Neural progenitor cell (in vitro differentiated cells): ENCODE measurements around the gene ADCY7. TPM values are rescaled to one million over a fixed set of nuclear protein-coding genes. Genes with fewer than 3 reads are reported as not detected.

ENCODE experiments used
- DNase-seq: peaks from one replicate; pipeline ENCODE4 v3.0.0-alpha.2; 2016; ENCODE audit warnings: low spot score
- H2AFZ ChIP-seq: fragments of 200-600 bp; sonication (generic); replicated peaks from 2 replicates; pipeline ENCODE4 v1.6.1; 2016; ENCODE audit warnings: antibody characterized with exemption
- H3F3A ChIP-seq: fragments of 200-600 bp; sonication (generic); 2 replicates; pipeline ENCODE4 v1.6.1; 2016; ENCODE audit warnings: antibody characterized with exemption, low read depth
- H3K27ac ChIP-seq: fragments of 200-600 bp; sonication (generic); 2 replicates; pipeline ENCODE4 v1.5.1; 2016; ENCODE audit warnings: mild to moderate bottlenecking
- H3K27me3 ChIP-seq: fragments of 200-600 bp; sonication (generic); 2 replicates; pipeline ENCODE4 v1.6.1; 2016; ENCODE audit warnings: mild to moderate bottlenecking, moderate library complexity
- H3K36me3 ChIP-seq: fragments of 200-600 bp; sonication (generic); 2 replicates; pipeline ENCODE4 v1.5.1; 2016
- H3K4me1 ChIP-seq: fragments of 200-600 bp; sonication (generic); 2 replicates; pipeline ENCODE4 v1.6.1; 2016; ENCODE audit warnings: mixed run types
- H3K4me2 ChIP-seq: fragments of 200-600 bp; sonication (generic); 2 replicates; pipeline ENCODE4 v1.6.1; 2016
- H3K4me3 ChIP-seq: fragments of 200-600 bp; sonication (generic); 2 replicates; pipeline ENCODE4 v1.5.1; 2016
- H3K79me2 ChIP-seq: fragments of 200-600 bp; sonication (generic); 2 replicates; pipeline ENCODE4 v1.6.1; 2016; ENCODE audit warnings: low read depth
- H3K9ac ChIP-seq: fragments of 200-600 bp; sonication (generic); 2 replicates; pipeline ENCODE4 v1.6.1; 2016
- H3K9me3 ChIP-seq: fragments of 200-600 bp; sonication (generic); 2 replicates; pipeline ENCODE4 v1.5.1; 2016; ENCODE audit warnings: low read depth
- H4K20me1 ChIP-seq: fragments of 200-600 bp; sonication (generic); 2 replicates; pipeline ENCODE4 v1.6.1; 2016; ENCODE audit warnings: low read depth
- H3K27ac Mint-ChIP-seq: 3 replicates; pipeline ENCODE4 v1.8.0; 2021; ENCODE audit warnings: mixed read lengths
- H3K27me3 Mint-ChIP-seq: 2 replicates; pipeline ENCODE4 v1.8.0; 2022; ENCODE audit warnings: low read depth, mild to moderate bottlenecking, inconsistent platforms, moderate library complexity, mixed read lengths; ENCODE audit not compliant: insufficient read depth
- H3K36me3 Mint-ChIP-seq: 3 replicates; pipeline ENCODE4 v1.8.0; 2021; ENCODE audit warnings: mixed read lengths
- H3K4me1 Mint-ChIP-seq: 3 replicates; pipeline ENCODE4 v1.8.0; 2021; ENCODE audit warnings: mixed read lengths
- H3K4me3 Mint-ChIP-seq: 3 replicates; pipeline ENCODE4 v1.8.0; 2021; ENCODE audit warnings: mild to moderate bottlenecking, moderate library complexity, mixed read lengths
- H3K9me3 Mint-ChIP-seq: 3 replicates; pipeline ENCODE4 v1.8.0; 2020; ENCODE audit warnings: mixed read lengths
- EZH2 ChIP-seq: fragments of 200-600 bp; sonication (generic); IDR thresholded peaks from 2 replicates; pipeline ENCODE4 v1.6.1; 2017; ENCODE audit warnings: antibody characterized with exemption, mild to moderate bottlenecking, moderate library complexity
- EZH2phosphoT487 ChIP-seq: fragments of 200-600 bp; sonication (generic); IDR thresholded peaks from 2 replicates; pipeline ENCODE4 v1.6.1; 2017; ENCODE audit warnings: antibody characterized with exemption
- total RNA-seq: library from RNA; depleted of rRNA; stranded (reverse); fragments of >200 nt; gene quantifications from 2 replicates; pipeline ENCODE4 v1.2.3, GENCODE V29; 2015; ENCODE audit warnings: low replicate concordance
- TF ChIP-seq, protein P1 (sequence below): fragments of 200-600 bp; sonication (generic); IDR thresholded peaks from 2 replicates; pipeline ENCODE4 v1.5.1; 2017; ENCODE audit warnings: antibody characterized with exemption, mild to moderate bottlenecking

ADCY7 gene
- total RNA-seq, 1 donor from 2014 or later, result 2.5 TPM

DNA sequence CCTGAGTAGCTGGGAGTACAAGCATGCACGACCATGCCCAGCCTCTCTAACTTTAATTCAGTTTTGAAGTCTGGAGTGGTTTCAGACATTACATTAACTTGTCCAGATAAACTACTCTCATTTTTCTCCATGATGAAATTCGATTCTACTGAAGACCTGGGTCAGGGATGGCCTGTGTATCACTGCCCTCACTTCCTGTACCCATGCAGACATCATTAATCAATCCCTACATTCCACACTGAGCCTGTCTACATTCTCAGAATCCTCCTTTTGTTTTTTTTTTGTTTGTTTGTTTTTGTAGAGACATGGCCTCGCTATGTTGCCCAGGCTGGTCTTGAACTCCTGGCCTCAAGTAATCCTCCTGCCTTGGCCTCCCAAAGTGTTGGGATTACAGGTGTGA lies 22.6 kb downstream of the ADCY7 start:
- Histone ChIP-seq H4K20me1 (no peaks in the 10 kb centered on the region), H3K4me1 (no peaks in the 10 kb centered on the region), H3K36me3 (no peaks in the 10 kb centered on the region), H3K4me3 (no peak overlapping the region), H3K9me3 (no peaks in the 10 kb centered on the region), H2AFZ (no peak overlapping the region), H3K27me3 (no peaks in the 10 kb centered on the region), H3K27ac (no peak overlapping the region), H3K4me2 (no peak overlapping the region), H3F3A (no peaks in the 10 kb centered on the region), H3K79me2 (no peaks in the 10 kb centered on the region), H3K9ac (no peak overlapping the region)
- H3K4me3 Mint-ChIP-seq, result no peak overlapping the region
- H3K27ac Mint-ChIP-seq, result peak overlapping the region; percentile 60
- no peak for DNase-seq
- H3K4me1 Mint-ChIP-seq, result peaks cover under 1% of the 10 kb centered on the region
- peaks cover 8% of the 10 kb centered on the region for H3K27me3 Mint-ChIP-seq
- H3K36me3 Mint-ChIP-seq, result no peaks in the 10 kb centered on the region
- peaks cover 7% of the 10 kb centered on the region for H3K9me3 Mint-ChIP-seq
- TF ChIP-seq, protein P1, sequence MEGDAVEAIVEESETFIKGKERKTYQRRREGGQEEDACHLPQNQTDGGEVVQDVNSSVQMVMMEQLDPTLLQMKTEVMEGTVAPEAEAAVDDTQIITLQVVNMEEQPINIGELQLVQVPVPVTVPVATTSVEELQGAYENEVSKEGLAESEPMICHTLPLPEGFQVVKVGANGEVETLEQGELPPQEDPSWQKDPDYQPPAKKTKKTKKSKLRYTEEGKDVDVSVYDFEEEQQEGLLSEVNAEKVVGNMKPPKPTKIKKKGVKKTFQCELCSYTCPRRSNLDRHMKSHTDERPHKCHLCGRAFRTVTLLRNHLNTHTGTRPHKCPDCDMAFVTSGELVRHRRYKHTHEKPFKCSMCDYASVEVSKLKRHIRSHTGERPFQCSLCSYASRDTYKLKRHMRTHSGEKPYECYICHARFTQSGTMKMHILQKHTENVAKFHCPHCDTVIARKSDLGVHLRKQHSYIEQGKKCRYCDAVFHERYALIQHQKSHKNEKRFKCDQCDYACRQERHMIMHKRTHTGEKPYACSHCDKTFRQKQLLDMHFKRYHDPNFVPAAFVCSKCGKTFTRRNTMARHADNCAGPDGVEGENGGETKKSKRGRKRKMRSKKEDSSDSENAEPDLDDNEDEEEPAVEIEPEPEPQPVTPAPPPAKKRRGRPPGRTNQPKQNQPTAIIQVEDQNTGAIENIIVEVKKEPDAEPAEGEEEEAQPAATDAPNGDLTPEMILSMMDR, result no peak
- TF ChIP-seq EZH2phosphoT487 (no peak), EZH2 (no peak)

DNA sequence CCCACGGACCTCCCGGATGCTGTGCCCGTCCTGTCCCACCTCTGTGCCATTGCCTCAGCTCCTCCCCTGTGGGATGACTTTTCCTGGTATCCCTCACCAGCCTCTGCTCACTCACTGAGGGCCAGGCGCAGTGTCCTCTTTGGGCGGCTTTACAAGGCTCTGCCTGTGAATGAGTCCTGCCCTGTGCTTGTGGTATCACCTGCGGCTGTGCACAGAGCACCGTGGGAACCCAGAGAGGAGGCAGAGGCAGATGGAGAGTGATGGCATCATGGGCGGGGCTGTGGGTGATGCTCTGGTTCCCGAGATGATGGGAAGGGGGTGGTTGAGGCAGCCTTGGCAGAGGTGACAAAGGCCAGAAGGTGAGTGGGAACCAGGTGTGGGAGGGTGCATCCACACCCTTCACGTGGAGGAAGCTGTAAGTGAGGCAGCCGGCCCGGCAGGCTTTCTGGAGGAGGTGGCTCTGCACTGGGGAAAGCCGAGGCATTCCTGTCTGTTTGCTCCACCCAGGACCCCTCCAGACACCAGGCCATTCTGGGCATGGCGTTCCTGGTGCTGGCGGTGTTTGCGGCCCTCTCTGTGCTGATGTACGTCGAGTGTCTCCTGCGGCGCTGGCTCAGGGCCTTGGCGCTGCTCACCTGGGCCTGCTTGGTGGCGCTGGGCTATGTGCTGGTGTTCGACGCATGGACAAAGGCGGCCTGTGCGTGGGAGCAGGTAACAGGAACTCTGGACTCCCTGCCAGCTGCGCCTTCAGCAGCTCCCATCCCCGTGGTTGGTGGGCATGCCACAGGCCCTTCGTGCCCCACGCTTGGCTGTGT lies 23.8 kb downstream of the ADCY7 start:
- Histone ChIP-seq H3K27me3 (no peaks in the 10 kb centered on the region), H3K9ac (no peak overlapping the region), H3F3A (no peaks in the 10 kb centered on the region), H3K27ac (no peak overlapping the region), H4K20me1 (no peaks in the 10 kb centered on the region), H3K4me2 (no peak overlapping the region), H3K9me3 (no peaks in the 10 kb centered on the region), H3K4me1 (no peaks in the 10 kb centered on the region), H3K4me3 (no peak overlapping the region), H3K79me2 (no peaks in the 10 kb centered on the region), H3K36me3 (no peaks in the 10 kb centered on the region), H2AFZ (no peak overlapping the region)
- H3K36me3 Mint-ChIP-seq, result no peaks in the 10 kb centered on the region
- H3K4me1 Mint-ChIP-seq, result peaks cover 4% of the 10 kb centered on the region
- TF ChIP-seq EZH2 (no peak), EZH2phosphoT487 (no peak)
- TF ChIP-seq, protein P1, result no peak
- H3K27ac Mint-ChIP-seq, result peak overlapping the region; percentile 81
- H3K9me3 Mint-ChIP-seq, result peaks cover 7% of the 10 kb centered on the region
- H3K27me3 Mint-ChIP-seq, result peaks cover 8% of the 10 kb centered on the region
- no peak for DNase-seq
- H3K4me3 Mint-ChIP-seq, result no peak overlapping the region

DNA sequence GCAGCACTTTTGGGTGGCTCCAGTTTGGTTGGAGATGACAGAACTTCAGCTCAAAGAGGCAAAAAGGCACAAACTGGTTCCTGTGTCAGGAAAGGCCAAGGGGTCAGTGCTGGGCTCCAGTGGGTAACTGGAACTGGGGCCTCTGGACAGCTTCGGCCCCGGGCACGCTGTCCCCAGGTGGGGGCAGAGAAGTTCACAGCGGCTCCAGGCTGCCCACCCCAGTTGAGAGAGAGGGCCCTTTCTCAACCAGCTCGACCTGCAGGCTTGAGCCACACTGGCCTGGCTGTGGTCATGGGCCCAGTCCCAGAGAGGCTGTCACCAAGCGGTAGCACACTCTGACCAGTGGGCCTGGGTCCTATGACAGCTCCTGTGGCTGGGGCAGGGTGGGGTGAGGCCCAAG lies 24.5 kb downstream of the ADCY7 start:
- no peaks in the 10 kb centered on the region for H3F3A ChIP-seq
- peaks cover 5% of the 10 kb centered on the region for H3K27me3 Mint-ChIP-seq

More for the DNA sequence above, 24.5 kb downstream of the ADCY7 start:
- H3K27ac ChIP-seq, result no peak overlapping the region
- H3K4me2 ChIP-seq, result no peak overlapping the region
- no peaks in the 10 kb centered on the region for H3K36me3 ChIP-seq
- Mint-ChIP-seq H3K4me1 (peaks cover 4% of the 10 kb centered on the region), H3K36me3 (no peaks in the 10 kb centered on the region), H3K4me3 (no peak overlapping the region), H3K27ac (peak overlapping the region; percentile 81), H3K9me3 (peaks cover 4% of the 10 kb centered on the region)
- TF ChIP-seq EZH2, result no peak
- no peak for TF ChIP-seq EZH2phosphoT487
- TF ChIP-seq, protein P1, result no peak
- DNase-seq, result no peak
- H4K20me1 ChIP-seq, result no peaks in the 10 kb centered on the region
- no peaks in the 10 kb centered on the region for H3K79me2 ChIP-seq
- H3K4me1 ChIP-seq, result no peaks in the 10 kb centered on the region
- no peak overlapping the region for H3K9ac ChIP-seq
- no peaks in the 10 kb centered on the region for H3K27me3 ChIP-seq
- H2AFZ ChIP-seq, result no peak overlapping the region
- no peaks in the 10 kb centered on the region for H3K9me3 ChIP-seq
- H3K4me3 ChIP-seq, result no peak overlapping the region
